ENCODE results near the gene NF2. TPM values are rescaled to one million over a fixed set of nuclear protein-coding genes. Genes with fewer than 3 reads are reported as not detected.
A peak's percentile ranks its signal among the peaks of the same experiment; 100 is the strongest.

Gene NF2
- total RNA-seq, 1 donor from 2014 or later, result 37.3 TPM

- H3K27me3 ChIP-seq, result no peaks in the 10 kb centered on the region
- H3K27ac ChIP-seq, result no peak overlapping the region
- H3K4me1 ChIP-seq, result no peaks in the 10 kb centered on the region
- no peak overlapping the region for H3K4me3 ChIP-seq
- intact Hi-C loops (cut with DNase I), result loop anchor here (5.0 to 10.0 kb wide), 2 partner anchors 369 to 451 kb away; no protein-coding TSS in a partner anchor
- no peak for DNase-seq (ENCODE audit: low spot score in 2 of 2)
- TF ChIP-seq, protein P1, sequence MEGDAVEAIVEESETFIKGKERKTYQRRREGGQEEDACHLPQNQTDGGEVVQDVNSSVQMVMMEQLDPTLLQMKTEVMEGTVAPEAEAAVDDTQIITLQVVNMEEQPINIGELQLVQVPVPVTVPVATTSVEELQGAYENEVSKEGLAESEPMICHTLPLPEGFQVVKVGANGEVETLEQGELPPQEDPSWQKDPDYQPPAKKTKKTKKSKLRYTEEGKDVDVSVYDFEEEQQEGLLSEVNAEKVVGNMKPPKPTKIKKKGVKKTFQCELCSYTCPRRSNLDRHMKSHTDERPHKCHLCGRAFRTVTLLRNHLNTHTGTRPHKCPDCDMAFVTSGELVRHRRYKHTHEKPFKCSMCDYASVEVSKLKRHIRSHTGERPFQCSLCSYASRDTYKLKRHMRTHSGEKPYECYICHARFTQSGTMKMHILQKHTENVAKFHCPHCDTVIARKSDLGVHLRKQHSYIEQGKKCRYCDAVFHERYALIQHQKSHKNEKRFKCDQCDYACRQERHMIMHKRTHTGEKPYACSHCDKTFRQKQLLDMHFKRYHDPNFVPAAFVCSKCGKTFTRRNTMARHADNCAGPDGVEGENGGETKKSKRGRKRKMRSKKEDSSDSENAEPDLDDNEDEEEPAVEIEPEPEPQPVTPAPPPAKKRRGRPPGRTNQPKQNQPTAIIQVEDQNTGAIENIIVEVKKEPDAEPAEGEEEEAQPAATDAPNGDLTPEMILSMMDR (IDR thresholded peaks at IDR 0.05), result peak; percentile 34 to 53 (median 39)
- H3K9me3 ChIP-seq, result no peaks in the 10 kb centered on the region
- peaks cover 10 to 13% of the 10 kb centered on the region in 2 donors for H3K36me3 ChIP-seq
Observed at GRCh38 chr22:29635734-29636357, 32.4 kb downstream of the NF2 start.

GRCh38 chr22:29636751-29637150 lies 33.3 kb downstream of the NF2 start:
- Histone ChIP-seq H3K36me3 (peaks cover 12 to 13% of the 10 kb centered on the region in 2 donors), H3K4me1 (no peaks in the 10 kb centered on the region), H3K27ac (no peak overlapping the region), H3K27me3 (no peaks in the 10 kb centered on the region), H3K9me3 (no peaks in the 10 kb centered on the region), H3K4me3 (no peak overlapping the region)
- DNase-seq (ENCODE audit: low spot score in 2 of 2), result no peak
- TF ChIP-seq, protein P1 (IDR thresholded peaks at IDR 0.05), result no peak
- intact Hi-C loops (cut with DNase I), result loop anchor here (5.0 to 10.0 kb wide), 2 partner anchors 368 to 451 kb away; no protein-coding TSS in a partner anchor

DNA sequence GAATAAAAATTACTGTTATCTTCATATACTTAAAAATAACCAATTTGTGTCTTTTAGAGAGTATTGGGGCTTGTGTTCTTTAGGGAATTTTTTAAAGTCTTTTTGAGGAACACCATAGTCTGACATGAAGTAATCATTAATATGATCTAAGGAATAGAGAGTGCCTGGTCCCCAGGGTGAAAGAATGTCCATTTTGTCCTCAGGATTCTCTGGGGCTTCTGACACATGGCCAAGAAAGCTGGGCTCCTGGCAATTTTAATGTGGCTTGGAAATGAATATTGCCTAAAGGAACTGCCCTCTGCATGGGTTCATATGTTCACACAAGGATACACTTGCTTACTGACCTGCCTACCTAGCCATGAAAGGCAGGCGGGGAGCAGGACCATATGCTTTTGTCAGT lies 33.7 kb downstream of the NF2 start:
- TF ChIP-seq, protein P1 (IDR thresholded peaks at IDR 0.05), result no peak
- no peaks in the 10 kb centered on the region for H3K27me3 ChIP-seq
- no peaks in the 10 kb centered on the region for H3K4me1 ChIP-seq
- peaks cover 13 to 16% of the 10 kb centered on the region in 2 donors for H3K36me3 ChIP-seq
- H3K9me3 ChIP-seq, result no peaks in the 10 kb centered on the region
- intact Hi-C loops (cut with DNase I), result loop anchor here (5.0 to 10.0 kb wide), 2 partner anchors 368 to 450 kb away; no protein-coding TSS in a partner anchor
- no peak overlapping the region for H3K27ac ChIP-seq
- DNase-seq (ENCODE audit: low spot score in 2 of 2), result no peak
- H3K4me3 ChIP-seq, result no peak overlapping the region

GRCh38 chr22:29638678-29639077 lies 35.2 kb downstream of the NF2 start:
- Histone ChIP-seq H3K4me3 (no peak overlapping the region), H3K9me3 (no peaks in the 10 kb centered on the region), H3K27ac (no peak overlapping the region), H3K36me3 (peaks cover 18 to 25% of the 10 kb centered on the region in 2 donors), H3K27me3 (no peaks in the 10 kb centered on the region), H3K4me1 (no peaks in the 10 kb centered on the region)
- no peak for DNase-seq (ENCODE audit: low spot score in 2 of 2)
- intact Hi-C loops (cut with DNase I), result loop anchor here (5.0 to 10.0 kb wide), 2 partner anchors 366 to 449 kb away; no protein-coding TSS in a partner anchor
- TF ChIP-seq, protein P1 (IDR thresholded peaks at IDR 0.05), result no peak

GRCh38 chr22:29639096-29639495 lies 35.7 kb downstream of the NF2 start:
- no peaks in the 10 kb centered on the region for H3K27me3 ChIP-seq
- peaks cover 18 to 25% of the 10 kb centered on the region in 2 donors for H3K36me3 ChIP-seq
- intact Hi-C loops (cut with DNase I), result loop anchor here (5.0 to 10.0 kb wide), 2 partner anchors 366 to 448 kb away; no protein-coding TSS in a partner anchor

More at GRCh38 chr22:29639096-29639495, 35.7 kb downstream of the NF2 start:
- no peaks in the 10 kb centered on the region for H3K9me3 ChIP-seq
- H3K27ac ChIP-seq, result no peak overlapping the region
- DNase-seq (ENCODE audit: low spot score in 2 of 2), result no peak
- H3K4me1 ChIP-seq, result no peaks in the 10 kb centered on the region
- TF ChIP-seq, protein P1 (IDR thresholded peaks at IDR 0.05), result no peak
- no peak overlapping the region for H3K4me3 ChIP-seq

All from ascending aorta (tissue), 2 donors.